ENCODE data around the gene RNF17.
"Not testable (repeated sequence)": the region's sequence is repeated elsewhere in the genome, so short reads cannot be mapped to it uniquely, and the experiment has no call there.

The RNF17 gene

DNA sequence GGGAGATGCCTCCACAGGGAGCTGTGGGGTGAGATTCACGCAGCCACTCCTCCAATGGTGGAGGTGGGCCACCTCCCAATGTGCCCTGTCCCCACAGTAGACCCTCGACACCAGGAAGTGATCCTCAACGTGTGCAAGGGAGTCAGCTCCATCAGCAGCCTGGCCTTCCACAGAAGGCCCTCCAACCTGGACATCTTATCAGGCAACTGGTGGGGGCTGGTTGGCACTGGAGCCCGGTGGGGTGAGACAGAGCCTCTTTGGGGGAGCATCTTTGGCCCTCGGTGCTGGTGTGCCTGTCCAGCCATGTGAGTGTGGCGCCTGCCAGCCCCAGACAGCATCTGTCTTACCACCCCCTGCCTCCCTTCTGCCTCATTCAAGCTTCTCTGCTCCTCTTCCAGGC lies 19.7 kb upstream of the RNF17 start:
- no peak for DNase-seq (ENCODE audit: low read depth in 2 of 3, low spot score in 2 of 3)

- no peak for DNase-seq (ENCODE audit: low read depth in 2 of 3, low spot score in 2 of 3)
Observed at GRCh38 chr13:24745516-24745860, 18.5 kb upstream of the RNF17 start.

DNA sequence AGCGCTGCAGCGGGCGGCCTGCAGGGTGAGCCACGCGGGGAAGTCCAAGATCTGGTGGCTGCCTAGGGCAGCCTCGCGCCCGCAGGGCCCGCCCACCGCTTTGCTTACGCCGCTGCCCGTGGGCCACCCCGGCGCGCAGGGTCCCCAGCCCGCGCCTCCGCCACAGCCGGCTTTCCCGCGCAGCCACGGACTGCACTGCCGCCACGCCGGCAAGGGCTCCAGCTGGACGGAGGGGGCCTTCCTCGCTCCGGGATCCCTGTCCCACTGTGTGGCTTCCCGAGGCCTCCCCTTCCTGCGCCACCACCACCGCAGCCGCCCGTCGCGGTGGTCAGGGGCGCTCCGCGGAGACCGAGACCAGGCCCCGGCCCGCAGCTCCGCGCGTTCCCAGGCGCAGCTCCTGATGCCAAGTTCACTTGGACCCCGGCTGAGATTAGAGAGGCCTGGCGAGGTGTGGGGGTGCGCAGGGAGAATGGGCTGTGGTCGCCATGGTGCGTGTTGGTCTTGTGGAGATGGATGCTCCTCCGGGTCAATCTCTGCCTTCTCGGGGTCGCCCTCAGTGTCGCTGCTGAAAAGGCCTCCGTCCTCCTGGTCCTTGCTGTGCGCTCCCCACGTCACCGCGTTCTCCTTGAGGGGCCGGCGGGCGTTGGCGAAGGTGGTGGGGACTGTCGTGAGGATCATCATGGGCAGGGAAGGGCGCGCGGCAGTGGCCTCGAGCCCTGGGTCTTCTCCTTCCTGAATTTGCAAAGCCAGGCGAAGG lies 17.9 kb upstream of the RNF17 start:
- DNase-seq (ENCODE audit: low read depth in 2 of 3, low spot score in 2 of 3), result no peak

- no peak for DNase-seq (ENCODE audit: low read depth in 2 of 3, low spot score in 2 of 3)
Observed at GRCh38 chr13:24746618-24747247, 17.2 kb upstream of the RNF17 start.

DNA sequence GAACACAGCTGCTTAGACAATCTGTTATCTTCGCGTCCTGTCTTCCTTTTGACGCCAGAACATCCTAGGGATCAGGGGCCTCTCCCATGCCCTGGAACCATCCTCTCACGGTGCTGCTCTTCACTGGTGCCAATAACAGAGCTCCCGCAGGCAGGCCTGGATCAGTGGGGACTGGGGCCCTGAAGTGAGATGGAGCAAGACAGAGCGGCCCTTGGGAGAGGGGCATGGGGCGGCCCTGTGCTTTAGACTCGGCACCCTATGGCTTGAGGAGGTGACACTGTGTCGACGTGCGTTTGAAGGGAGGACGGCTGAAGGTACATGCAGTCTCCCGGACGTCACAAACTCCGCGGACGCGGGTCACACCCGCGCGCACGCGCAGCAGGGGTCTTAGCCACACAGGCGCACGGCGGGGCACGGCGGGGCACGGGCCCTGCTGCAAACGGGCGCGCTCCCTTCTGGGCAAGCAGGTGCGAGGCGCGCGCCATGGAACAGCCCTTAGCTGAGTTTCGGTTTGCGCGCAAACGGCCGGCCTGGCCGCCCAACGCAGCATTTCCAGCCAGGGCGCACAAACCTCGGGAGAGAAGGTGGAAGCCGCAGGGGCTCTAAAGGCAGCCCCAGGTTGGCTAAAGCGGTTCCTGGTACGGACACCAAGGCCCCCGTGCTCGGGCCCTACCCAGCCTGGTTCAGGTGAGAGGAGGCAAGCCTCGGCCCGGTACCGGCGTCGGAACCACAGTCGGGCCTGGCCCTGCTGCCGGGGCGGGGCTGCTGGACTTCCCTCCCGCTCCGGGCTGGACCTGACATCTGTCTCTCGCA lies 16.5 kb upstream of the RNF17 start:
- no peak for DNase-seq (ENCODE audit: low read depth in 2 of 3, low spot score in 2 of 3)

DNA sequence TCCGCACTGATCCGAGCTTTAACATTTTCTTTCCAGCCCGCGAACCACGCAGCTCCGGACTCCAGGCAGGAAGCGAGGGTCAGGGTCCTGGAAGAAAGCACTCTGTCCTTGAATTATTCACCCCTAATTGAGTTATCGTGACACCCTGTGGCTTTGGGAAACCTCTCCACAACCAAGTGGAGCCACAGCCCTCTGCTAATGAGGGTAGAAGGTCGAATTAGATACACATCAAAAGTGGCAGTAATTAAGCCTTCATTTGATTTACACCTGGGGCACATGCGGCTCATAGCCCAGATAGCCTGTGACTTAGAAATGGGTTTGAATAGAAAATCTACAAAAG lies 15.9 kb upstream of the RNF17 start:
- no peak for DNase-seq (ENCODE audit: low read depth in 2 of 3, low spot score in 2 of 3)

DNA sequence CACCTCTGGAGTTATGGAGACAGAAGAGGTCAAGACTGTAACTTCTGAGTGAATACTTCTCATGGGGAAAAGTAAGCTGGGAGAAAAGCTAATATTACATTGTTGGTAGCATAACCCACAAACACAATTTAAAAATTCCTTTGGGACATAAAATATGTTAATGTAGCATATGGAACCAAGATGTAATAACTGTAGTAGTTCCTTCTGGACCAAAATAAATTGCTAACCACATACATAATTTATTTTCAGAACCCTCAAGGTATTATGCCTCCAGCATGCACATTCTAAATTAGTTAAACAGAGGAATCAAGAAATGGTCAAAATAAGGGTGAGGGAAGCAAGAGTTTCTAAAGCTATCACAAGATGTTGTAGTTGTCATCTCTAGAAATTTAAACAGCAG lies 4.8 kb upstream of the RNF17 start:
- no peak for DNase-seq (ENCODE audit: low read depth in 2 of 3, low spot score in 2 of 3)

DNA sequence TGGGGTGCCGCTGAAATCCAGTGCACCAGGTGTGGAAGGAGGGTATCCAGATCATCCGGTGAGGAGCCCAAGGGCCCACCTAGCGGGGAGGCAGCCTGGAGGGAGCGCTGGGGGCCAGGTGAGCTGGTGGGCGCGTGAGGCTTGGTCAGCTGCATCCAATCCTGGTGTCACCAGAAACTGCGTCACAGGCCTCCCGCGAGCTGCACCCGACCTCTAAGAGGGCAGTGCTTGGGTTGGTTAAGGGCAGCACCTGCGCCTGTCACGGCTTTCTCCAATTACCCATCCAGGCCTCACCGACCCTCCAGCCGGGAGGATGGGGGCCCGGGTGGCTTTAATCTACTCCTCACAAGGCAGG lies 284 bp downstream of the RNF17 start:
- no peak for DNase-seq (ENCODE audit: low read depth in 2 of 3, low spot score in 2 of 3)

DNA sequence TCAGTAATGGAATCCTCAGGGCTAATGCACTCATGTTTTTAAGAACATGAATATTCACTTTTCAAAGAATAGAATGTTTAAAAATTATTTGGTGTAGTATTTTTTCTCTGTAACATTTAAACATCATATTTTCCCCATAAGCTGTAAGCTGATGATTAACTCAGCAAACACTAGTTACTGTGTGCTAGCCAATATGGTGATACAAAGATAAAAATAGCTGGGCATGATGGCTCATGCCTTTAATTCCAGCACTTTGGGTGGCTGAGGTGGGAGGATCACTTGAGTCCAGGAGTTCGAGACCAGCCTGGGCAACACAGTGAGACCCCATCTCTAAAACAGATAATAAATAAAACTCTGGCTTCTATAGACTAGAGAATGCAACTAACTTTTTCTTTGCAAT lies 13.2 kb downstream of the RNF17 start:
- DNase-seq (ENCODE audit: low read depth in 2 of 3, low spot score in 2 of 3), result no peak

DNA sequence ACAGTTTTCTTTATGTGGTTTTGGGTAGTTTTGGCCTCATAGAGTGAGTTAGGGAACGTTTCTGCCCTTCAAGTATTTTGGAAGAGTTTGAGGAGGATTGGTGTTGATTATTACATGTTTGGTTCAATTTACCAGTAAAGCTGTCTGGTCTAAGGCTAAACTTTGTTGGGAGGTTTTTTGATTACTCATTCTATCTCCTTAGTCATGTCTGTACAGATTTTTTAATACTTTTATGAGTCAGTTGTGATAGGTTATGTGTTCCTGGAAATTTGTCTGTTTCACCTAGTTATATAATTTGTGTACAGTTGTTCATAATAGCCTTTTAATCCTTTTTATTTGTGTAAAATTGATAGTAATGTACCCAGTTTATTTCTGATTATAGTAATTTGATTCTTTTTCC lies 20.4 kb downstream of the RNF17 start:
- DNase-seq (ENCODE audit: low read depth in 2 of 3, low spot score in 2 of 3), result no peak

- DNase-seq (ENCODE audit: low read depth in 2 of 3, low spot score in 2 of 3), result no peak
Observed at GRCh38 chr13:24788538-24788937, 24.6 kb downstream of the RNF17 start.

GRCh38 chr13:24802074-24802473 lies 38.1 kb downstream of the RNF17 start:
- no peak for DNase-seq (ENCODE audit: low read depth in 2 of 3, low spot score in 2 of 3)

DNA sequence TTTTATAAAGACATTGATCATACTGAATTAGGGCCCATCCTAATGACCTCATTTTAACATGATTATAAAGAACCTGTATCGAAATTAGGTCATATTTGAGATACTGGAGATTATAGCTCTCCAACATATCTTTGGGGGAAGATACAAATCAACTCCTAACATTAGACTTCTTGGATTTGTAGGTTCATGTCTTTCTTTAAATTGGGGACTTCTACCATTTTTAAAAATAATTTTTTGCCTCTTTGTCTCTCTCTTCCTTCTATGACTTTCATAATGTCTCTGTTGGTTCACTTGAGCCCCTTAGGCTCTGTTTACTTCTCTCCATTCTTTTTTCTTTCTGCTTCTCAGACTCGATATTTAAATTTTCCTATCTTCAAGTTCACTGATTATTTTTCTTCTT lies 57.2 kb downstream of the RNF17 start:
- no peak for DNase-seq (ENCODE audit: low read depth in 2 of 3, low spot score in 2 of 3)

- no peak for DNase-seq (ENCODE audit: low read depth in 2 of 3, low spot score in 2 of 3)
Observed at GRCh38 chr13:24822640-24823039, 58.7 kb downstream of the RNF17 start.

GRCh38 chr13:24823122-24823710 lies 59.2 kb downstream of the RNF17 start:
- DNase-seq (ENCODE audit: low read depth in 2 of 3, low spot score in 2 of 3), result not testable (repeated sequence)

DNA sequence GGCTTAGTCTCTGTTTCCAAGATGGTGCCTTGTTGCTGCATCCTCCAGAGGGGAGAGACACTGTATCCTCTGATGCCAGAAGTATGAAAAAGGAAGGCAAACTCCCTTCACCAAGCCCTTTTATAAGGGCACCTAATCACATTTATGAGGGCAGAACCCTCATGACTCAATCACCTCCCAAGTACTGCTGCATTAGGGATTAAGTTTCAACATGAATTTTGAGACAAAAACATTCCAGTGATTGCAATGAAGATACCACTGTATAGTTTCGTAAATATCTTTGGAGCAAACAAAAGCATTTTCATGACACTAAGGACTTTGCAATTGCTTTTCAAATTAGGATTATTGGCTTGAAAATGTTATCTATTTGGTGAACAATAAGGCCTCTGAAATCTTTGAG lies 63.8 kb downstream of the RNF17 start:
- DNase-seq (ENCODE audit: low read depth in 2 of 3, low spot score in 2 of 3), result no peak

DNA sequence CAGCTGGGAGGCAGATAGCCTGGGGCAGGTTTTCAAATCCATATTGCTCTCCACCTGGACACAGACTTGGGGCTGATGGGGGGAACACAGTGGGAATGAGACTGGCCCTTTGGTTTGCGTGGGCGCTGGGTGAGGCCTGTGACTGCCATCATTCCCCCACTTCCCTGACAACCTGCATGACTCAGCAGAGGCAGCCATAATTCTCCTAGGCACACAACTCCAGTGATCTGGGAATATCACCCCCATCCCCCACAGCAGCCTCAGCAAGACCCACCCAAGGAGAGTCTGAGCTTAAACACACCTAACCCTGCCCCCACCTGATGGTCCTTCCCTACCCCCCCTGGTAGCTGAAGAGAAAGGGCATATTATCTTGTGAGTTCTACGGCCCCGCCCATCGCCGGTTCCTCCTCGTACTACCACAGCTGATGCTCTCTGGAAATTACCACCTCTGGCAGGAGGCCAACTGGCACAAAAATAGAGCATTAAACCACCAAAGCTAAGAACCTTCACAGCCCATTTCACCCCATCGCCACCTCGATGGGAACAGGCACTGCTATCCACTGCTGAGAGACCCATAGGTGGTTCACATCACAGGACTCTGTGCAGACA lies 71.0 kb downstream of the RNF17 start:
- DNase-seq (ENCODE audit: low read depth in 2 of 3, low spot score in 2 of 3), result no peak

DNA sequence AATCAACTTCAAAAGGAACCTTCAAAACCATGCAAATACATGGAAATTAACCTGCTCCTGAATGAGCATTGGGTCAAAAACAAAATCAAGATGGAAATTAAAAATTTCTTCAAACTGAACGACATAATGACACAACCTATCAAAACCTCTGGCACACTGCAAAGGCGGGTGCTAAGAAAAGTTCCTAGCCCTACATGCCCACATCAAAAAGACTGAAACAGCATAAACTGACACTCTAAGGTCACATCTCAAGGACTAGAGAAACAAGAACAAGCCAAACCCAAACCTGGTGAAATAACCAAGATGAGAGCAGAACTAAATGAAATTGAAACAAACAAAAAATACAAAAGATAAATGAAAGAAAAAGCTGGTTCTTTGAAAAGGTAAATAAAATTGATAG lies 73.6 kb downstream of the RNF17 start:
- not testable (repeated sequence) for DNase-seq (ENCODE audit: low read depth in 2 of 3, low spot score in 2 of 3)

DNA sequence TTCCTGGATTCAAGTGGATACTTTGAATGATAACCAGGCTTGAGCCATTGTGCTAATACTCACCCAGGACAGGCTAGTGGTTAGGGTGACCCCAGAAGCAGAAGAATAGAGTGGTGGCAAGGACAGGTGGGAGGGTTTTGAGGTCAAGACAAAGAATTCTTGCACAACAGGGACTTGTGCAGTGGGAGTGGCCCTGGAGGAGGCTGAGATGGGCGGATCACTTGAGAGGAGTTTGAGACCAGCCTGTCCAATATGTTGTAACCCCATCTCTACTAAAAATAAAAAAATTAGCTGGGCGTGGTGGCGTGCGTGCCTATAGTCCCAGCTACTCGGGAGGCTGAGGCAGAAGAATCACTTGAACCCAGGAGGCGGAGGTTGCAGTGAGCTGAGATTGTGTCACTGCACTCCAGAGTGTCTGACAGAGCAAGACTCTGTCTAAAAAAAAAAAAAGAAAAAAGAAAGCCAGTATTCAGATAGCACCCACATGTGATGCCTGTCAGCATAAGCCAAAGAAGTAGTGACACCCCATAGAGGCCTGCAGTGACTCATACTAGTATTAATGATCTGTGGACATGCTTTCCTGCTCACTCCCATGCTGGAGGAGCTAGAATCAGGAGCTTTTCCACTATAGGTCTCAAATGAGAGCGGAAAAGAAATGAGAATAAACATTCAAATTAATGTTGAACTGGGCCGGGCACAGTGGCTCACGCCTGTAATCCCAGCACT lies 78.7 kb downstream of the RNF17 start:
- no peak for DNase-seq (ENCODE audit: low read depth in 2 of 3, low spot score in 2 of 3)

DNA sequence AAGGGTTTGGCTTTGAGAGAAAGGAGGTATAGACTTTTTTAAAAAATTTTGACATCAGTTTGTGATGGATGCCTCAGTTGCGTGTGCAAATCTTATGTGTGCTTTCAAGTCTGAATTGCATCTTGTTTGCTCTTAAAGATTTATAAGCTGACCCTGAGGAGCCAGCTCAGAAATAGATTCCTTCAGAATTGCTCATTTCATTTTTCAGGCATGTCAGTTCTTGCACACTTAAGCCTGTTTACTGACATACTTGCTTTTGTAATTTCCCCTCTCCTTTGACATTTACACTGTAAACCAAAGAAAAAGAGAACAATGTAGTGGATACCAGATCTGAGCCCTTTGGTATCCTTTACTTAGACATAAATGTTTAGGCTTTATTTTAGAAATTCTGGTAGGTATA lies 87.6 kb downstream of the RNF17 start:
- no peak for DNase-seq (ENCODE audit: low read depth in 2 of 3, low spot score in 2 of 3)

- DNase-seq (ENCODE audit: low read depth in 2 of 3, low spot score in 2 of 3), result no peak
Observed at GRCh38 chr13:24854311-24854710, 90.3 kb downstream of the RNF17 start.

All from activated CD8-positive, alpha-beta memory T cell treated with anti-CD3 and anti-CD28 coated beads for 48 hours (primary cell).